ENCODE measurements around the gene LIPE.

DNA sequence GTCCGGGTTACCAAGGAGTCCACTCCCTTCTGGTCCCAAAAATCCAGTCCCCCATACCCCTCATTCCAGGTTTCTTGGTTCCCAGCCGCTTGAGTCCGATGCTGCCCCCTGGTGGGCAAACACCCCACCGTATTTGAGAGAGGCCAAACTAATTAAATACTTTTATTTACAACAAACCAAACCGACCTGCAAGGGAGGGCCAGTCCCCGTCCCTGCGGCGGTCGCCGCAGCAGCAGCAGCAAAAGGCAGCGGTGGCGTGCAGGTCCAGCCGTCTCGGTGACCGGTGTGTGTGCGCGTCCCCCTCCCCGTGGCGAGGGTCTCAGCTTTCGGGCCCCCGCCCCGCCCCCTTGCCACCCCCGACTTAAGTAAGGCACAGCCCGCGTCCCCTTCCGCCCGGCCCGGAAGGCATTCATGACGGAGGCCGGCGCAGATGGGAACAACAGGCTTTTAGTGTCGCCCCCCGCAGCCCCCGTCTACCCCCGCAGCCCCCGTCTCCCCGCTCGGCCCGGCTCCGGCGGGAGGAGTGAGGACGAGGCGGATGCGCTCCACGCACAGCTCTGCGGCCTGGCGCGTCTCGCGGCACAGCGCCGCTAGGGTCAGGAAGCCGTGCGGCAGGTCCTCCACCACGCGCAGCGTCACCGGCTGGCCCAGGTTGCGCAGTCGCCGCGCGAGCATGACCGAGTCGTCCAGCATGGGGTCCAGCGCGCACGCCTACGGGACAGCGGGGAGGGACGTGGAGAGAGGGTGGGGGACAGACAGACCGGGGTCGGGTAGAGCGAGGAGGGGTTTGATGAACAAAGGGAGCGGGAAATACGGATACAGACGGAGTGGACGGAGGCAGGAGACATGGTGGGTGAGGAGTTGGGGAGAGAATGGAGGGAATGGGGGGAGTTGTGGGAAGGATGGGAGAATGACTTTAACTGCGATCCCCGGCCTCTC is 25.6 kb downstream of the LIPE start:
- peak in 1 of 4 donors; percentile 47 for TF ChIP-seq POLR2A (IDR thresholded peaks at IDR 0.05)
- TF ChIP-seq, protein P1, sequence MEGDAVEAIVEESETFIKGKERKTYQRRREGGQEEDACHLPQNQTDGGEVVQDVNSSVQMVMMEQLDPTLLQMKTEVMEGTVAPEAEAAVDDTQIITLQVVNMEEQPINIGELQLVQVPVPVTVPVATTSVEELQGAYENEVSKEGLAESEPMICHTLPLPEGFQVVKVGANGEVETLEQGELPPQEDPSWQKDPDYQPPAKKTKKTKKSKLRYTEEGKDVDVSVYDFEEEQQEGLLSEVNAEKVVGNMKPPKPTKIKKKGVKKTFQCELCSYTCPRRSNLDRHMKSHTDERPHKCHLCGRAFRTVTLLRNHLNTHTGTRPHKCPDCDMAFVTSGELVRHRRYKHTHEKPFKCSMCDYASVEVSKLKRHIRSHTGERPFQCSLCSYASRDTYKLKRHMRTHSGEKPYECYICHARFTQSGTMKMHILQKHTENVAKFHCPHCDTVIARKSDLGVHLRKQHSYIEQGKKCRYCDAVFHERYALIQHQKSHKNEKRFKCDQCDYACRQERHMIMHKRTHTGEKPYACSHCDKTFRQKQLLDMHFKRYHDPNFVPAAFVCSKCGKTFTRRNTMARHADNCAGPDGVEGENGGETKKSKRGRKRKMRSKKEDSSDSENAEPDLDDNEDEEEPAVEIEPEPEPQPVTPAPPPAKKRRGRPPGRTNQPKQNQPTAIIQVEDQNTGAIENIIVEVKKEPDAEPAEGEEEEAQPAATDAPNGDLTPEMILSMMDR (IDR thresholded peaks at IDR 0.05) = peak; percentile 59 to 73 (median 69)
- no peak for TF ChIP-seq EP300 (IDR thresholded peaks at IDR 0.05)
